Left renal pelvis (tissue), 4 donors: ENCODE results near the gene SLC6A4. TPM values are rescaled to one million over a fixed set of nuclear protein-coding genes. Genes with fewer than 3 reads are reported as not detected.
A peak's percentile ranks its signal among the peaks of the same experiment; 100 is the strongest.
"Not testable (repeated sequence)": the region's sequence is repeated elsewhere in the genome, so short reads cannot be mapped to it uniquely, and the experiment has no call there.

ENCODE experiments used
- DNase-seq, 4 donors: peaks; one replicate each; pipeline ENCODE4 v3.0.0-alpha.2; 2013; ENCODE audit warnings: low read depth in 4 of 4, low spot score in 3 of 4
- polyA plus RNA-seq, 4 donors: library from polyadenylated mRNA; unstranded; fragments of 120-200 nt; gene quantifications; one replicate each; pipeline ENCODE4 v1.2.1, GENCODE V29; 2013; ENCODE audit not compliant: insufficient read length in 4 of 4

Gene SLC6A4
- polyA plus RNA-seq, 4 donors: 0.44 to 5.9 (median 1.4) TPM

- DNase-seq: no peak
These were observed 3.6 kb upstream of the SLC6A4 start for GRCh38 chr17:30239089-30239462.

GRCh38 chr17:30238387-30239088 is 3.0 kb upstream of the SLC6A4 start:
- DNase-seq: no peak

GRCh38 chr17:30238003-30238344 is 2.5 kb upstream of the SLC6A4 start:
- no peak for DNase-seq

- DNase-seq: no peak
These were observed 2.0 kb upstream of the SLC6A4 start for GRCh38 chr17:30237296-30238002.

GRCh38 chr17:30236766-30237165 is 1.3 kb upstream of the SLC6A4 start:
- DNase-seq: peak in 2 of 4 donors; percentile 37 to 61

GRCh38 chr17:30236297-30236624 is 764 bp upstream of the SLC6A4 start:
- DNase-seq: no peak

- no peak for DNase-seq
These were observed 533 bp downstream of the SLC6A4 start for GRCh38 chr17:30234964-30235363.

GRCh38 chr17:30234296-30234695 is 1.2 kb downstream of the SLC6A4 start:
- no peak for DNase-seq

GRCh38 chr17:30232824-30233427 is 2.6 kb downstream of the SLC6A4 start:
- no peak for DNase-seq

GRCh38 chr17:30232015-30232823 is 3.3 kb downstream of the SLC6A4 start:
- DNase-seq: no peak

- no peak for DNase-seq
These were observed 4.8 kb downstream of the SLC6A4 start for GRCh38 chr17:30230596-30231125.

GRCh38 chr17:30230009-30230408 is 5.5 kb downstream of the SLC6A4 start:
- DNase-seq: not testable (repeated sequence)

- DNase-seq: no peak
These were observed 6.5 kb downstream of the SLC6A4 start for GRCh38 chr17:30229012-30229411.

- DNase-seq: no peak
These were observed 7.5 kb downstream of the SLC6A4 start for GRCh38 chr17:30228011-30228410.

- DNase-seq: no peak
These were observed 8.6 kb downstream of the SLC6A4 start for GRCh38 chr17:30226878-30227277.

- DNase-seq: no peak
These were observed 9.5 kb downstream of the SLC6A4 start for GRCh38 chr17:30225919-30226553.

- no peak for DNase-seq
These were observed 10.4 kb downstream of the SLC6A4 start for GRCh38 chr17:30225112-30225511.

- DNase-seq: no peak
These were observed 11.0 kb downstream of the SLC6A4 start for GRCh38 chr17:30224419-30224960.

GRCh38 chr17:30222721-30223175 is 12.7 kb downstream of the SLC6A4 start:
- DNase-seq: no peak

- no peak for DNase-seq
These were observed 13.2 kb downstream of the SLC6A4 start for GRCh38 chr17:30222251-30222650.
